IMR-90 (cell line): Measurements from ENCODE around the gene MYCBPAP. TPM values are rescaled to one million over a fixed set of nuclear protein-coding genes. Genes with fewer than 3 reads are reported as not detected.

ENCODE experiments used
- ATAC-seq: fragments of 200-7000 bp; cut with Tn5 transposase; 2 replicates; pipeline ENCODE4 v1.9.1; 2020; ENCODE audit warnings: low read depth, mild to moderate bottlenecking, moderate library complexity
- BruUV-seq: library from RNA; stranded (reverse); fragments of 400-500 nt; replicated peaks from 2 replicates; lab custom pipeline; 2021; lab: Mats Ljungman, UMichigan
- CTCF ChIA-PET: fragments of 300-600 bp; formaldehyde crosslinking; extraction: SDS; loops from one replicate; lab custom pipeline; 2021; ENCODE audit warnings: antibody characterized with exemption; lab: Yijun Ruan, JAX
- POLR2A ChIA-PET: fragments of 300-600 bp; sonication (Branson Sonifier 250); formaldehyde crosslinking; loops from one replicate; lab custom pipeline; 2022; ENCODE audit warnings: antibody characterized with exemption; ENCODE audit not compliant: unreplicated experiment; lab: Charles Lee
- DNase-seq: peaks from one replicate; pipeline ENCODE4 v3.0.0; 2013
- H2AFZ ChIP-seq: replicated peaks from 2 replicates; pipeline ENCODE3; 2013; ENCODE audit warnings: low read length, mild to moderate bottlenecking; ENCODE audit not compliant: poor library complexity
- H2AK5ac ChIP-seq: 2 replicates; pipeline ENCODE4 v1.6.1; 2013; ENCODE audit warnings: low read depth, low read length, inconsistent platforms
- H2AK9ac ChIP-seq: replicated peaks from 2 replicates; pipeline ENCODE3; 2013; ENCODE audit warnings: mild to moderate bottlenecking, low read depth, low read length, moderate library complexity; ENCODE audit not compliant: poor library complexity
- H2BK120ac ChIP-seq: 2 replicates; pipeline ENCODE4 v1.6.1; 2013; ENCODE audit warnings: low read depth, low read length, inconsistent platforms
- H2BK15ac ChIP-seq: 3 replicates; pipeline ENCODE4 v1.6.1; 2013; ENCODE audit warnings: low read depth, low read length, inconsistent platforms
- H2BK20ac ChIP-seq: 2 replicates; pipeline ENCODE4 v1.6.1; 2013; ENCODE audit warnings: low read depth, mild to moderate bottlenecking, inconsistent platforms, low read length, moderate library complexity
- H2BK5ac ChIP-seq: 2 replicates; pipeline ENCODE4 v1.6.1; 2013; ENCODE audit warnings: mild to moderate bottlenecking, low read depth, low read length, inconsistent platforms; ENCODE audit not compliant: poor library complexity, severe bottlenecking
- H3K14ac ChIP-seq: replicated peaks from 2 replicates; pipeline ENCODE4 v1.6.1; 2013; ENCODE audit warnings: low read depth, low read length, inconsistent platforms
- H3K18ac ChIP-seq: 2 replicates; pipeline ENCODE4 v1.6.1; 2013; ENCODE audit warnings: low read depth, low read length, control low read depth
- H3K23ac ChIP-seq: 2 replicates; pipeline ENCODE4 v1.6.1; 2013; ENCODE audit warnings: low read depth, low read length, inconsistent platforms
- H3K27ac ChIP-seq: 2 replicates; pipeline ENCODE4 v1.5.1; 2013; ENCODE audit warnings: mild to moderate bottlenecking, control low read depth, low read length; ENCODE audit not compliant: insufficient read depth
- H3K27me3 ChIP-seq: 2 replicates; pipeline ENCODE4 v1.6.1; 2013; ENCODE audit warnings: low read length; ENCODE audit not compliant: control insufficient read depth, insufficient read depth
- H3K36me3 ChIP-seq: 2 replicates; pipeline ENCODE4 v1.6.1; 2013; ENCODE audit warnings: low read length, mixed read lengths; ENCODE audit not compliant: control insufficient read depth, insufficient read depth
- H3K4ac ChIP-seq: 2 replicates; pipeline ENCODE4 v1.6.1; 2013; ENCODE audit warnings: low read depth, low read length, inconsistent platforms
- H3K4me1 ChIP-seq: 2 replicates; pipeline ENCODE4 v1.6.1; 2013; ENCODE audit warnings: low read length, mixed read lengths; ENCODE audit not compliant: control insufficient read depth, insufficient read depth
- H3K4me2 ChIP-seq: 2 replicates; pipeline ENCODE4 v1.6.1; 2013; ENCODE audit warnings: low read depth, mild to moderate bottlenecking, control low read depth, low read length, moderate library complexity
- H3K4me3 ChIP-seq: 2 replicates; pipeline ENCODE4 v1.5.1; 2013; ENCODE audit warnings: low read depth, mild to moderate bottlenecking, control low read depth, low read length, moderate library complexity; ENCODE audit not compliant: insufficient read depth
- H3K56ac ChIP-seq: 2 replicates; pipeline ENCODE4 v1.6.1; 2013; ENCODE audit warnings: low read length, inconsistent platforms; ENCODE audit not compliant: insufficient read depth; ENCODE audit errors: extremely low read depth
- H3K79me1 ChIP-seq, 2 experiments: 2 replicates each; pipeline ENCODE4 v1.6.1; 2013; ENCODE audit warnings: low read length in 2 of 2, inconsistent platforms in 1 of 2, low read depth in 1 of 2
- H3K9ac ChIP-seq: 2 replicates; pipeline ENCODE4 v1.6.1; 2013; ENCODE audit warnings: low read depth, low read length, control low read depth
- H3K9me1 ChIP-seq: 2 replicates; pipeline ENCODE4 v1.6.1; 2013; ENCODE audit warnings: low read length, inconsistent platforms; ENCODE audit not compliant: insufficient read depth
- H3K9me3 ChIP-seq: 2 replicates; pipeline ENCODE4 v1.6.1; 2013; ENCODE audit warnings: low read length; ENCODE audit not compliant: control insufficient read depth, insufficient read depth
- H4K20me1 ChIP-seq: 2 replicates; pipeline ENCODE4 v1.6.1; 2013; ENCODE audit warnings: low read length, inconsistent platforms; ENCODE audit not compliant: insufficient read depth
- H4K5ac ChIP-seq: 2 replicates; pipeline ENCODE4 v1.6.1; 2013; ENCODE audit warnings: mild to moderate bottlenecking, low read depth, low read length, control low read depth
- H4K8ac ChIP-seq, 2 experiments: 2 replicates each; pipeline ENCODE4 v1.6.1; 2013; ENCODE audit warnings: low read depth in 2 of 2, low read length in 2 of 2, control low read depth in 1 of 2, inconsistent platforms in 1 of 2
- H4K91ac ChIP-seq: 2 replicates; pipeline ENCODE4 v1.6.1; 2013; ENCODE audit warnings: low read depth, low read length, inconsistent platforms; ENCODE audit not compliant: insufficient read depth
- CHD1 ChIP-seq: IDR thresholded peaks from 2 replicates; pipeline ENCODE4 v1.6.1; 2012; ENCODE audit warnings: low read depth, low read length, improper control_type of control experiment
- CTCF ChIP-seq: conservative IDR thresholded peaks from 2 replicates; pipeline ENCODE4 v1.5.1; 2012; ENCODE audit warnings: mild to moderate bottlenecking, low read depth, low read length, improper control_type of control experiment
- FOS ChIP-seq: fragments of 150-350 bp; IDR thresholded peaks from 2 replicates; pipeline ENCODE4 v1.6.1; 2016; ENCODE audit warnings: low read depth, low read length
- MAFK ChIP-seq: IDR thresholded peaks from 2 replicates; pipeline ENCODE4 v1.6.1; 2012; ENCODE audit warnings: low read depth, low read length, improper control_type of control experiment
- MXI1 ChIP-seq: IDR thresholded peaks from 2 replicates; pipeline ENCODE4 v1.6.1; 2012; ENCODE audit warnings: low read depth, mild to moderate bottlenecking, low read length, moderate library complexity, borderline replicate concordance
- RAD21 ChIP-seq: IDR thresholded peaks from 2 replicates; pipeline ENCODE4 v1.6.1; 2012; ENCODE audit warnings: low read length, improper control_type of control experiment
- RFX5 ChIP-seq: IDR thresholded peaks from 2 replicates; pipeline ENCODE4 v1.8.0; 2012; ENCODE audit warnings: low read depth, mild to moderate bottlenecking, low read length, moderate library complexity
- WGBS, 2 experiments: methylation state at CpG; one replicate each; pipeline versions ENCODE4 v1.1.5 to v1.1.7; 2013; ENCODE audit warnings: missing lambda C conversion rate in 2 of 2; ENCODE audit not compliant: insufficient read length in 1 of 2; ENCODE audit errors: extremely low coverage in 2 of 2; 5-methylcytosine and 5-hydroxymethylcytosine counted together
- dilution Hi-C: fragments of 300-500 bp; cut with HindIII; formaldehyde crosslinking; loops from one replicate; pipeline ENCODE4 v1.14.3; 2018; ENCODE audit warnings: low sequenced_read_pairs; ENCODE audit not compliant: unreplicated experiment
- in situ Hi-C: fragments of 300-500 bp; cut with MboI; formaldehyde crosslinking; loops from 3 replicates; pipeline ENCODE4 v1.14.3; 2019; ENCODE audit warnings: low sequenced_read_pairs, inconsistent platforms, mixed read lengths
- intact Hi-C: fragments of 100-400 bp; cut with micrococcal nuclease; formaldehyde crosslinking; loops from 2 replicates; pipeline ENCODE4 v1.10.0; 2022
- polyA plus RNA-seq, 3 experiments: library from polyadenylated mRNA; depleted of rRNA; stranded (reverse); fragments of >200 nt; gene quantifications; 2 replicates each; pipeline ENCODE4 v1.2.3, GENCODE V29; 2012; ENCODE audit warnings: low replicate concordance in 1 of 3
- total RNA-seq: library from RNA; depleted of rRNA; stranded (reverse); fragments of >200 nt; gene quantifications from 2 replicates; pipeline ENCODE4 v1.2.3, GENCODE V29; 2012
- TF ChIP-seq, protein P1 (sequence below): fragments of 150-350 bp; IDR thresholded peaks from 2 replicates; pipeline ENCODE4 v1.6.1; 2016; ENCODE audit warnings: low read depth, mild to moderate bottlenecking, low read length, moderate library complexity, borderline replicate concordance

Gene MYCBPAP
- total and polyA plus RNA-seq, 2 of the 4 experiments (the other 2 are of a cell fraction) = 0.17 to 0.18 TPM

DNA sequence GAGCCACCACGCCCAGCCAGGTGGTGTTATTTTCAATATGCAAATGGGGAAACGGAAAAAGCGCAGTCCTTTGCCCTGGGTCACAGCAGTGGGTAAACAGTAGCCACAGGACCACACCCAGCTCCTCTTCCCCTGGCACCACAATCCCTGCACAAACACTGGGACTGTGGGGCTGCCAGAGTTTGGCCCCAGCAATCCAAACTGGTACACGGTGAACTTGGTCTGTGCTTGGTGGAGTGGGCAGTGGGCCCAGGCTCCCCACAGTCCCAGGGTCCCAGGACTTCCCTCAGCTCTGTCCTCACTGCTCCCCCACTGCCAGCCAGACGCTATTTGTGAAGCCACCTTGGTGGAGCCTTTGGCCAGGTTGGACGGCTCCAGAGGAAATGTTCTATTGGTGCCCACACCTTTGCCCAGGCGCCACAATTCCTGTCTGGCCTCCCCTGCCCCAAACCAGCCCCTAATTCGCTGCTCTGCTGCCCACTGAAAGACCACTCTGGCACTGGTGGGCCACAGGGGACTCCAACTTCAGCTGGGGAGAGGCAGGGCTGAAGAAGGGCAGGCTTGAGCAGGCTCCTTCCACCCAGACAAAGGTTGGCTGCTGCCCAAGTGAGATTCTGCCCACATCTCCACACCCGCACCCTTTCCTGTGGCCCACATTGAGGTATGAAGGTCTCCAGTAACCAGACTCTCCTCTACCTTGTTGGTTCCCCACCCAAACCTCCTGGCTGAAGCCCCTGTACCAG is 41.7 kb upstream of the MYCBPAP start:
- WGBS, 2 experiments = 100% methylated on average over 1 of the region's 9 CpGs; no CpG with 5 or more reads in 1 of the 2 experiments
- H2AK5ac ChIP-seq = no peak overlapping the region
- TF ChIP-seq MXI1 (no peak), CHD1 (no peak), MAFK (no peak), RFX5 (no peak), FOS (no peak), RAD21 (no peak), CTCF (no peak)
- TF ChIP-seq, protein P1, sequence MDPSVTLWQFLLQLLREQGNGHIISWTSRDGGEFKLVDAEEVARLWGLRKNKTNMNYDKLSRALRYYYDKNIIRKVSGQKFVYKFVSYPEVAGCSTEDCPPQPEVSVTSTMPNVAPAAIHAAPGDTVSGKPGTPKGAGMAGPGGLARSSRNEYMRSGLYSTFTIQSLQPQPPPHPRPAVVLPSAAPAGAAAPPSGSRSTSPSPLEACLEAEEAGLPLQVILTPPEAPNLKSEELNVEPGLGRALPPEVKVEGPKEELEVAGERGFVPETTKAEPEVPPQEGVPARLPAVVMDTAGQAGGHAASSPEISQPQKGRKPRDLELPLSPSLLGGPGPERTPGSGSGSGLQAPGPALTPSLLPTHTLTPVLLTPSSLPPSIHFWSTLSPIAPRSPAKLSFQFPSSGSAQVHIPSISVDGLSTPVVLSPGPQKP = no peak
- no peak overlapping the region for H4K8ac ChIP-seq
- H3K23ac ChIP-seq = no peak overlapping the region
- peaks cover 2% of the 10 kb centered on the region for H3K4me1 ChIP-seq
- dilution Hi-C loops = no loop called here
- no peak overlapping the region for H2AK9ac ChIP-seq
- no peaks in the 10 kb centered on the region for H3K9me3 ChIP-seq
- H4K5ac ChIP-seq = no peak overlapping the region
- BruUV-seq = no TSS peak
- no peak overlapping the region for H2BK15ac ChIP-seq
- no peak overlapping the region for H3K4me3 ChIP-seq
- no peak overlapping the region for H3K18ac ChIP-seq
- ChIA-PET CTCF (interaction anchor here (0.7 kb wide), 1 partner anchor 601 kb away, joined by 3 read pairs; no protein-coding TSS in a partner anchor), POLR2A (no interaction called here)
- intact Hi-C loops = no loop called here
- no peak for ATAC-seq
- no peak overlapping the region for H2BK5ac ChIP-seq
- DNase-seq = no peak
- H3K36me3 ChIP-seq = peaks cover 5% of the 10 kb centered on the region; the same call in 1 of the 2 replicates
- H4K20me1 ChIP-seq = no peaks in the 10 kb centered on the region; the same call in 1 of the 2 replicates
- H3K9ac ChIP-seq = no peak overlapping the region
- peaks cover 27% of the 10 kb centered on the region for H3K27me3 ChIP-seq
- H3K4me2 ChIP-seq = no peak overlapping the region
- H3K79me1 ChIP-seq = no peaks in the 10 kb centered on the region
- H3K27ac ChIP-seq = no peak overlapping the region
- H4K91ac ChIP-seq = no peak overlapping the region
- H2AFZ ChIP-seq = no peak overlapping the region
- no peaks in the 10 kb centered on the region for H3K9me1 ChIP-seq
- H3K4ac ChIP-seq = no peak overlapping the region
- H3K56ac ChIP-seq = no peak overlapping the region
- no peak overlapping the region for H2BK120ac ChIP-seq
- in situ Hi-C loops = no loop called here
- no peak overlapping the region for H3K14ac ChIP-seq
- no peak overlapping the region for H2BK20ac ChIP-seq
